Keratinocyte (primary cell): ENCODE measurements around the gene SLC66A2. TPM values are rescaled to one million over a fixed set of nuclear protein-coding genes. Genes with fewer than 3 reads are reported as not detected.

Experiments used
- DNase-seq: peaks from one replicate; pipeline ENCODE4 v3.0.0-alpha.2; 2011; ENCODE audit warnings: low read depth, missing footprints, low spot score
- FAIRE-seq: peaks from 2 replicates; lab custom pipeline; 2011; peaks lifted over from hg19 to GRCh38; lab: Jason Lieb, UNC
- H2AFZ ChIP-seq: 2 replicates; pipeline ENCODE4 v1.6.0; 2012; ENCODE audit warnings: low read length, control low read depth, inconsistent platforms; ENCODE audit not compliant: control insufficient read depth
- H3K27ac ChIP-seq: 2 replicates; pipeline ENCODE4 v1.5.1; 2011; ENCODE audit warnings: low read length; ENCODE audit not compliant: control insufficient read depth, insufficient read depth
- H3K27me3 ChIP-seq: 3 replicates; pipeline ENCODE4 v1.6.0; 2011; ENCODE audit warnings: low read length; ENCODE audit not compliant: control insufficient read depth, insufficient read depth; ENCODE audit errors: extremely low read depth
- H3K36me3 ChIP-seq, 2 experiments: 2 replicates in 1 of 2; 3 replicates in 1 of 2; pipeline ENCODE4 v1.5.1; 2011; ENCODE audit warnings: low read length in 2 of 2, mild to moderate bottlenecking in 1 of 2; ENCODE audit not compliant: control insufficient read depth in 2 of 2, insufficient read depth in 2 of 2; ENCODE audit errors: extremely low read depth in 1 of 2
- H3K4me1 ChIP-seq: 3 replicates; pipeline ENCODE4 v1.5.1; 2011; ENCODE audit warnings: low read length; ENCODE audit not compliant: control insufficient read depth, insufficient read depth; ENCODE audit errors: extremely low read depth
- H3K4me2 ChIP-seq: 3 replicates; pipeline ENCODE4 v1.6.0; 2011; ENCODE audit warnings: low read depth, low read length; ENCODE audit not compliant: control insufficient read depth, insufficient read depth; ENCODE audit errors: extremely low read depth
- H3K4me3 ChIP-seq, 3 experiments: fragments of 200-600 bp in 1 of 3; sonication (generic) in 1 of 3; 2 replicates in 2 of 3; 3 replicates in 1 of 3; pipeline ENCODE4 v1.5.1; 2011 to 2016; ENCODE audit warnings: low read length in 3 of 3, mild to moderate bottlenecking in 3 of 3, control low read depth in 2 of 3, inconsistent platforms in 1 of 3, low read depth in 1 of 3, mixed read lengths in 1 of 3, mixed run types in 1 of 3, moderate library complexity in 1 of 3; ENCODE audit not compliant: control insufficient read depth in 2 of 3, insufficient read depth in 2 of 3; ENCODE audit errors: extremely low read depth in 1 of 3
- H3K79me2 ChIP-seq: 2 replicates; pipeline ENCODE4 v1.6.0; 2012; ENCODE audit warnings: low read length; ENCODE audit not compliant: control insufficient read depth, insufficient read depth
- H3K9ac ChIP-seq: 3 replicates; pipeline ENCODE4 v1.6.0; 2011; ENCODE audit warnings: low read length; ENCODE audit not compliant: control insufficient read depth, insufficient read depth; ENCODE audit errors: extremely low read depth
- H3K9me1 ChIP-seq: 3 replicates; pipeline ENCODE4 v1.6.0; 2011; ENCODE audit warnings: low read length; ENCODE audit not compliant: control insufficient read depth, insufficient read depth; ENCODE audit errors: extremely low read depth
- H3K9me3 ChIP-seq: 2 replicates; pipeline ENCODE4 v1.5.1; 2012; ENCODE audit warnings: low read depth, low read length; ENCODE audit not compliant: control insufficient read depth
- H4K20me1 ChIP-seq: 3 replicates; pipeline ENCODE4 v1.6.0; 2011; ENCODE audit warnings: low read length; ENCODE audit not compliant: control insufficient read depth, insufficient read depth; ENCODE audit errors: extremely low read depth
- CTCF ChIP-seq, 3 experiments: IDR thresholded peaks in 1 of 3; conservative IDR thresholded peaks in 1 of 3; optimal IDR thresholded peaks in 1 of 3; 2 replicates in 2 of 3; 3 replicates in 1 of 3; pipeline versions ENCODE3 to v1.5.1; 2011; ENCODE audit warnings: low read length in 3 of 3, mild to moderate bottlenecking in 3 of 3, moderate library complexity in 2 of 3, control low read depth in 1 of 3, inconsistent platforms in 1 of 3; ENCODE audit not compliant: insufficient read depth in 2 of 3; ENCODE audit errors: extremely low read depth in 1 of 3
- EZH2 ChIP-seq: IDR thresholded peaks from one replicate; pipeline ENCODE4 v1.6.1; 2012; ENCODE audit warnings: inconsistent platforms, mild to moderate bottlenecking, low read length, moderate library complexity
- dilution Hi-C: fragments of 300-500 bp; cut with MboI; formaldehyde crosslinking; loops from one replicate; pipeline ENCODE4 v1.7.0; 2020; ENCODE audit warnings: low sequenced_read_pairs; ENCODE audit not compliant: extremely low pct_ligation_motif_present
- polyA plus RNA-seq, 5 experiments: library from polyadenylated mRNA; depleted of rRNA in 3 of 5; stranded (reverse) in 3 of 5; stranded (forward) in 1 of 5; unstranded in 1 of 5; fragments of >200 nt; gene quantifications; 1 replicate in 1 of 5; 2 replicates in 3 of 5; 3 replicates in 1 of 5; pipeline versions ENCODE4 v1.2.1 to v1.2.3, GENCODE V29; 2011 to 2012; ENCODE audit warnings: missing spikeins in 2 of 5, low read depth in 1 of 5, low replicate concordance in 1 of 5

Gene SLC66A2
- polyA plus RNA-seq, 1 donor (not counting 4 experiments of a cell fraction or from before 2014, with no cell fraction given), result 16.3 TPM

DNA sequence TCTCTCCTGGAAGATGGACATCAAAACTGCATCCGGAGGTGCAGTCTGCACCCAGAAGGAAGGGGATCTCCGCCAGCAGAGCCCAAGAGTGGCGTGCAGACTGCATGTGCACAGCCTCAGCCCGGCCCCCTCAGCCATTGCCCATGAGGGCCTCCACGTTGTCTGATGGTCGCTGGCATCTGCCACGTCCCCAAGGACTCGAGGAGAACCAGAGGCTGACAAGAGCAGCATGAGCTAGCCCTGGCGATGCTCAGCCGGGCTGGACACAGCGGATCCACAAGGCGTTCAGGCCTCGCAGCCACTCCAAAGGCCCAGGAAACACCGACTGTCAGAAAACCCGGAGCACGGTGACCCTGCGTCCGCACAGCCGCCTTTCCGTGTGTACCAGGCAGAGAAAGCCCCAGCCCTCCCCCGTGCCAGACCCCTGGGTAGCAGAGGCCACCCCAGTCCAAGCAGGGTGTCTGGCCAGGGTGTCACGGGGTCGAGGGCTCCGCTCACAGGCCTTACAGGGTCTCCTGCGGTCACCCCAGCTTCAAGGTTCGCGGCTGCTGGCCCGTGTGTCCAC is 48.3 kb downstream of the SLC66A2 start:
- no peaks in the 10 kb centered on the region for H3K9me1 ChIP-seq
- no peak for TF ChIP-seq CTCF (optimal IDR thresholded peaks at IDR 0.05 in 1 of 3, IDR thresholded peaks at IDR 0.05 in 1 of 3, conservative IDR thresholded peaks at IDR 0.05 in 1 of 3; ENCODE audit: extremely low read depth in 1 of 3, insufficient read depth in 2 of 3, low read length in 3 of 3)
- no peak for TF ChIP-seq EZH2
- no peaks in the 10 kb centered on the region for H4K20me1 ChIP-seq
- no peak overlapping the region for H3K9ac ChIP-seq
- H3K36me3 ChIP-seq, result peaks cover 9 to 10% of the 10 kb centered on the region in 2 experiments
- dilution Hi-C loops, result no loop called here
- H3K9me3 ChIP-seq, result peaks cover 13% of the 10 kb centered on the region
- no peaks in the 10 kb centered on the region for H3K27me3 ChIP-seq
- H3K4me2 ChIP-seq, result no peak overlapping the region
- no peaks in the 10 kb centered on the region for H3K79me2 ChIP-seq
- DNase-seq (no peak), FAIRE-seq (no peak)
- H2AFZ ChIP-seq, result no peak overlapping the region
- H3K4me3 ChIP-seq, result no peak overlapping the region
- H3K4me1 ChIP-seq, result peaks cover 8% of the 10 kb centered on the region
- H3K27ac ChIP-seq, result no peak overlapping the region

DNA sequence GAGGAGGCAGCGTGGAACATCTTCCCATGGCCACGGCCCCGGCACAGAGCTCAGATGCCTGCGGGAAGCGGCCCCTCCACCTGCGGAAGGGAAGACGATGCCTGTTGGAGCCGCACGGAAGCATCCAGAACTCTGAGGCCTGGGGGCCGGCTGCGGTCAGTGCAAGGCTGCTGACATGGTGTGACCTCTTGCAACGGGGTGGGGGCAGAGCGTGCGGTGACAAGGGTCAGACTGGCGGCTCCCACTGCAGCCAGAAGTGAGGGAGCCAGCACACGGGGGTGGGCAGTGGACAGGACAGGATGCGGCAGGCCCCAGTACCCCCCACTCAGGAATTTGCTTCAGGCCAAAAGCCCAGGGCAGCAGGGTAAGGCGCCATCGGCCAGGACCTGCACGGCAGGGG is 48.8 kb downstream of the SLC66A2 start:
- no peaks in the 10 kb centered on the region for H3K27me3 ChIP-seq
- DNase-seq (no peak), FAIRE-seq (no peak)
- H3K4me2 ChIP-seq, result no peak overlapping the region
- H3K79me2 ChIP-seq, result no peaks in the 10 kb centered on the region
- no peak for TF ChIP-seq EZH2
- TF ChIP-seq CTCF (optimal IDR thresholded peaks at IDR 0.05 in 1 of 3, IDR thresholded peaks at IDR 0.05 in 1 of 3, conservative IDR thresholded peaks at IDR 0.05 in 1 of 3; ENCODE audit: extremely low read depth in 1 of 3, insufficient read depth in 2 of 3, low read length in 3 of 3), result no peak
- no peak overlapping the region for H2AFZ ChIP-seq
- H3K9me3 ChIP-seq, result peaks cover 18% of the 10 kb centered on the region
- peaks cover 8% of the 10 kb centered on the region for H3K4me1 ChIP-seq
- no peaks in the 10 kb centered on the region for H3K9me1 ChIP-seq
- dilution Hi-C loops, result no loop called here
- H3K4me3 ChIP-seq, result no peak overlapping the region
- H4K20me1 ChIP-seq, result no peaks in the 10 kb centered on the region
- no peak overlapping the region for H3K27ac ChIP-seq
- H3K9ac ChIP-seq, result no peak overlapping the region
- peaks cover 9 to 10% of the 10 kb centered on the region in 2 experiments for H3K36me3 ChIP-seq
